COR-L47 (cell line): ENCODE measurements around the gene STOM.

Source experiments
- DNase-seq: peaks from one replicate; lab custom pipeline; 2025; lab: John Stamatoyannopoulos, UW

The STOM gene

GRCh38 chr9:121321016-121321503 is 49.0 kb downstream of the STOM start:
- DNase-seq, result no peak

GRCh38 chr9:121319383-121319780 is 50.7 kb downstream of the STOM start:
- DNase-seq, result no peak

- no peak for DNase-seq
Measured at GRCh38 chr9:121318631-121319382, 51.2 kb downstream of the STOM start.

DNA sequence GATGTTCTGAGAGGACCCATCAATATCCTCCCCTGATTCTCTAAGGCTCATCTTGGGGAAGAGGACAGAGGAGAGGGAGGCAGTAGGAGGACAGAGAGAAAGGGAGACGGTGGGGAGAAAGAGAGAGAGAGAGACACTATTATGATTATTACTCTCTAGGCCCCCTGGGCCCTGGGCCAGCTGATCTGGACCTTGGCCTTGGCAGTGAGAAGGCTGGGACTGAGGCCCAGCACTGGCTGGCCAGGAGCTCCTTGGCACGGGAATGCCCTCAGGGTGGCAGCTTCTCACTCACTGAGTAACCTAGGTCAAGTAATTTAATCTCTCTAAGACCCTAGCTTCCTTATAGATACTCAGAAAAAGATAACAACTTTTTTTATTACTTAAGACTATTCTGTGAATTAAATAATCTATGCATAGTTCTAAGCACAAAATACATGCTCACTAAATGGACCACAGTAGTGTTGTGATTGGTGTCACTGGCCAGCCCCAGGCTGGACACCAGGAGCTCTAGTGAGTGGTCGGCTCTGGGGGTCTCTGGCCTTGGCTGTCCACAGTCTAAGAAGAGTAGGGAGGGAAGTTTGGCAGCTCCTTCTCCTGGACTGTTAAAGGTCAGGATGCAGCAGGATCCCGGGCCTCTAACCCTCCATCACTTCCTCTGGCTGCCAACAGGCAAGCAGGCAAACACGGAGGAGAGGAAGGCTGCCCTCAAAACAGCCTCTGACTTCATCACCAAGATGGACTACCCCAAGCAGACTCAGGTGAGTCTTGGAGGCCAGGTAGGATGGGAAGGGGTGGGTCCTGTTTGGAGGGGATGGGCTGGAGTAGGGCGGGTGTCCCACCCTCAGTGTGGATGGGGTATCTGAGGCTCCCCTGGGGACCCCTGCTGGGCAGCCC is 52.1 kb downstream of the STOM start:
- no peak for DNase-seq

GRCh38 chr9:121316852-121317373 is 53.1 kb downstream of the STOM start:
- DNase-seq, result no peak

- DNase-seq, result no peak
Measured at GRCh38 chr9:121316378-121316777, 53.7 kb downstream of the STOM start.

- no peak for DNase-seq
Measured at GRCh38 chr9:121313458-121314152, 56.4 kb downstream of the STOM start.

GRCh38 chr9:121312169-121312568 is 57.9 kb downstream of the STOM start:
- no peak for DNase-seq

DNA sequence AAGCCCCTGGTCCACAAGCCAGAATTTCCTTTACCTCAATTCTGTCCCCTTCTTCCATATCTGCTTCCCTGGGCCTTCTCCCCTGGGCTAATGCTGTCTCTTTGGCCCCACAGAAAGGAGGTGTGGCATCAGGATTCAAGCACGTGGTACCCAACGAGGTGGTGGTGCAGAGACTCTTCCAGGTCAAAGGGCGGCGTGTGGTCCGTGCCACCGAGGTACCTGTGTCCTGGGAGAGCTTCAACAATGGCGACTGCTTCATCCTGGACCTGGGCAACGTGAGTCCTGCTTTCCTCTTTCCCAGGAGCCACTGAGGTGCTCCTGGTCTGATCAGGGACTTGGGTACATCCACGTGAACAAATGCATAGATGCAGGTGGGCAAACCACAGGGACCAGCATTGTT is 59.5 kb downstream of the STOM start:
- no peak for DNase-seq

DNA sequence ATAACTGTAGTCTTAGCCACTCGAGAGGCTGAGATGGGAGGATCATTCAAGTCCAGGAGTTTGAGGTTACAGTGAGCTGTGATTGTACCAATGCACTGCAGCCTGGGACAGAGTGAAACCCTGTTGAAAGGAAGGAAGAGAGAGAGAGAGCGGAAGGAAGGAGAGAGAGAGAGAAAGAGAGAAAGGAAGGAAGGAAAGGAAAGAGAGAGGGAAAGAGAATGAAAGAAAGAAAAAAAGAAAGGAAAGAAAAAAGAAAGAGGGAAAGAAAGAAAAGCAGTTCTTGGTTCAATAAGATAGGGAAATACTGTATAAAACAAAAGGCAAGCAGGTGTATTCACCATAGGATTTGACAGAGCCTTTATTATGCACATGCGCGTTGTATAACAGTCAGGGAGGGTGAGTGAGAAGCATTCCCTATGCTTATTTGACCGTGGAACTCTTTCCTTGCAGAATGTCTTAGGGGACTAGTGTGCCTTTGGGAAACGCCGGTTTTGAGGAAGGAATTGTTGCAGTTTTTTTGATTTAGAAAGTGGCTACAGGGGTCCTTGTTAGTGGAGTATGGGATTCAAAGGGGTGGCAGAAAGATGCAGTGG is 60.1 kb downstream of the STOM start:
- DNase-seq, result no peak

DNA sequence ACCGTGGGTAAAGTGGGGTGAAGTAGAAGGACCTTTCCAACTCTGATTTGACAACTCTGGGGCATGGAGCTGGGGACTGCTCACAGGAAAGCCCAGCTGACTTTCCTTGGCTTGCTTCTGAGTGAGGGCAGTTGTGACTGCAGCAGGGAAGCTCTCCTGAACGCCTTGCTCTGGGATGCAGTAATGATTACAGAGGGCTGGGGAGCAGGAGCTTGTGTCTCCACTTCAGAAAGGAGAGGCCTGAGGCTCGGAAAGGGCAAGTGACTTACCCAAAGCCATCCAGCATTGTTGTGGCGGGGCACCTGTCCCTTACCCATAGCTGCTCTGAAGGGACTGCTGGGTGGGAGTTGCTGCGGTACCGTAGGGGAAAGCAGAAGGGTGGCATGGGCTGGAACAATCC is 60.9 kb downstream of the STOM start:
- DNase-seq, result no peak

DNA sequence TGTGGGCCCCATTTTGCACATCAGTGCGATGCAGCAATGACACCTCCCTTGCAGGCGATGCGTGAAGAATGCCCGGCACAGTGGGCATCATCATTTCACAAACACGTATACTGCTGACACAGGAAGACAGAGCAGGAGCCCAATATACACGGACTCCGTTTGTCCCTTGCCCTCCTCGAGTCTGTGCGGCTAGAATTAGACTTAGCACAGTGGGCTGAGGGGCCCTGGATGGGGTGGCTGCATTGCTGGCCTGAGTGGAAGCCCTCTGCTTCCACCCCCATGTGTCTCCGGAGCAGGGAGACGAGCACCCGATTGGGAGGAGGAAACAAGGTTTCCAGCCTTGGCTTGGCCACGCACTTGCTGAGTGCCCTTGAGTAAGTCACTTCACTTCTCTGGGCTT is 61.3 kb downstream of the STOM start:
- DNase-seq, result no peak

GRCh38 chr9:121307976-121308375 is 62.1 kb downstream of the STOM start:
- DNase-seq, result no peak

- no peak for DNase-seq
Measured at GRCh38 chr9:121305269-121305994, 64.6 kb downstream of the STOM start.

DNA sequence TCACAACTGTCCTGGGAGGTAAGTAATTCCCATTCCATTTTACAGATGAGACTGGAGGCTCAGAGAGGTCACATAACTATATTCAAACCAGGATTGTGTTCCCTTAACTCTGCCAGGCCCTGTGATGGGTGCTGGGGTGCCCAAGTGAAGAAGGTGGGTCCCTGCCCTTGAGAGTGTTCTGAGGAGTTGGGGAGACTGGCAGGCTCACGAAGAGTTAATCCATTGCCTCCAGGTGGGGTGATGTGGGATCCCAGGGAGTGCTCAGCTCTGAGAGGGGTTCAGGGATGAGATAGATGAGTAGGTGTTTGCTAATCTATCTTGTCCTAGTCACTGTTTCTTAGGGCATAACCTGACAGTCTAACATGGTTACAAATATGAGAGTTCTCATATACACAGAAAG is 65.3 kb downstream of the STOM start:
- DNase-seq, result no peak

GRCh38 chr9:121303456-121304451 is 66.3 kb downstream of the STOM start:
- no peak for DNase-seq

- DNase-seq, result no peak
Measured at GRCh38 chr9:121302786-121303185, 67.3 kb downstream of the STOM start.

- DNase-seq, result no peak
Measured at GRCh38 chr9:121302341-121302740, 67.7 kb downstream of the STOM start.

DNA sequence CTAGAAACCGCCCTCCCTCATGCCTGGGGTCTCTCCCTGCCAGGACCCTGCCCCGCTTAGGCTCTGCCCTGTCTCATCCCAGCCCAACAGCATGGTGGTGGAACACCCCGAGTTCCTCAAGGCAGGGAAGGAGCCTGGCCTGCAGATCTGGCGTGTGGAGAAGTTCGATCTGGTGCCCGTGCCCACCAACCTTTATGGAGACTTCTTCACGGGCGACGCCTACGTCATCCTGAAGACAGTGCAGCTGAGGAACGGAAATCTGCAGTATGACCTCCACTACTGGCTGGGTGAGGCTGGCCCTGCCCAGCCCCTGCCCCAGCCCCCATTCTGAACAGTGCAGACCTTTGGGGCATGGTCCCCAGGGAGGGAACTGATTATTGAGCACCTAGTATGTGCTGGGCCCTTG is 68.2 kb downstream of the STOM start:
- no peak for DNase-seq
